GM12878 (cell line): Measurements from ENCODE around the gene EIF1. TPM values are rescaled to one million over a fixed set of nuclear protein-coding genes. Genes with fewer than 3 reads are reported as not detected.

Source experiments
- ATAC-seq: fragments of 200-7000 bp; cut with Tn5 transposase; 3 replicates; pipeline ENCODE4 v1.9.1; 2020; ENCODE audit warnings: mild to moderate bottlenecking, moderate library complexity
- BruUV-seq: library from RNA; stranded (reverse); fragments of 400-500 nt; replicated peaks from 2 replicates; lab custom pipeline; 2021; lab: Mats Ljungman, UMichigan
- CTCF ChIA-PET: fragments of 300-600 bp; sonication (Branson Sonifier 250); formaldehyde crosslinking; extraction: SDS; loops from one replicate; lab custom pipeline; 2021; ENCODE audit warnings: inconsistent platforms; lab: Yijun Ruan, JAX
- POLR2A ChIA-PET: fragments of 350-600 bp; formaldehyde crosslinking; extraction: SDS; loops from one replicate; lab custom pipeline; 2021; ENCODE audit warnings: inconsistent platforms; lab: Charles Lee
- RAD21 ChIA-PET: fragments of 300-600 bp; sonication (Branson Sonifier 250); formaldehyde crosslinking; loops from one replicate; lab custom pipeline; 2023; ENCODE audit warnings: antibody characterized with exemption; ENCODE audit not compliant: unreplicated experiment; lab: Charles Lee
- SMC1A ChIA-PET: fragments of 300-600 bp; sonication (Branson Sonifier 250); formaldehyde crosslinking; loops from one replicate; lab custom pipeline; 2023; ENCODE audit not compliant: unreplicated experiment, uncharacterized antibody; lab: Charles Lee
- DNase-seq: peaks from one replicate; pipeline ENCODE4 v3.0.0-alpha.2; 2011; ENCODE audit warnings: low read depth, low spot score
- FAIRE-seq: peaks from 3 replicates; lab custom pipeline; 2011; peaks lifted over from hg19 to GRCh38; lab: Jason Lieb, UNC
- H2AFZ ChIP-seq: 2 replicates; pipeline ENCODE4 v1.6.0; 2011; ENCODE audit warnings: low read depth, low read length, control low read depth; ENCODE audit not compliant: control insufficient read depth
- H3K27ac ChIP-seq: 2 replicates; pipeline ENCODE4 v1.5.1; 2011; ENCODE audit warnings: control low read depth; ENCODE audit not compliant: control insufficient read depth, insufficient read depth
- H3K27me3 ChIP-seq, 2 experiments: replicated peaks in 1 of 2; 2 replicates each; pipeline versions ENCODE4 v1.6.0 to v1.6.1; 2011; ENCODE audit warnings: low read length in 1 of 2; ENCODE audit not compliant: control insufficient read depth in 2 of 2, insufficient read depth in 2 of 2
- H3K36me3 ChIP-seq, 2 experiments: 2 replicates each; pipeline ENCODE4 v1.5.1; 2011; ENCODE audit warnings: low read length in 1 of 2; ENCODE audit not compliant: control insufficient read depth in 2 of 2, insufficient read depth in 2 of 2
- H3K4me1 ChIP-seq: 2 replicates; pipeline ENCODE4 v1.6.1; 2011; ENCODE audit warnings: mild to moderate bottlenecking, low read length, moderate library complexity, mixed read lengths; ENCODE audit not compliant: control insufficient read depth, insufficient read depth
- H3K4me2 ChIP-seq: 2 replicates; pipeline ENCODE4 v1.6.0; 2011; ENCODE audit warnings: control low read depth; ENCODE audit not compliant: control insufficient read depth, insufficient read depth
- H3K4me3 ChIP-seq: fragments of 200-600 bp; sonication (generic); 2 replicates; pipeline ENCODE4 v1.5.1; 2016
- H3K79me2 ChIP-seq: 2 replicates; pipeline ENCODE4 v1.6.0; 2011; ENCODE audit warnings: low read length; ENCODE audit not compliant: control insufficient read depth, insufficient read depth
- H3K9ac ChIP-seq: 2 replicates; pipeline ENCODE4 v1.8.0; 2011; ENCODE audit warnings: low read length, control low read depth, mixed read lengths; ENCODE audit not compliant: control insufficient read depth, insufficient read depth
- H3K9me3 ChIP-seq: replicated peaks from 3 replicates; pipeline ENCODE4 v1.5.1; 2011; ENCODE audit warnings: mild to moderate bottlenecking, low read length; ENCODE audit not compliant: control insufficient read depth, insufficient read depth
- H4K20me1 ChIP-seq: 2 replicates; pipeline ENCODE4 v1.6.0; 2011; ENCODE audit not compliant: control insufficient read depth, insufficient read depth
- ATF2 ChIP-seq: IDR thresholded peaks from 2 replicates; pipeline ENCODE4 v1.6.1; 2012; ENCODE audit warnings: low read length, inconsistent platforms
- BACH1 ChIP-seq: fragments of 450-650 bp; IDR thresholded peaks from 2 replicates; pipeline ENCODE4 v1.6.1; 2017; ENCODE audit warnings: mild to moderate bottlenecking, borderline replicate concordance
- CREM ChIP-seq: IDR thresholded peaks from 2 replicates; pipeline ENCODE4 v1.6.1; 2014; ENCODE audit warnings: antibody characterized with exemption, low read depth
- EED ChIP-seq: sonication (generic); IDR thresholded peaks from 2 replicates; pipeline ENCODE4 v1.6.1; 2016; ENCODE audit warnings: antibody characterized with exemption, low read depth
- EGR1 ChIP-seq, 2 experiments: IDR thresholded peaks; 1 replicate in 1 of 2; 2 replicates in 1 of 2; pipeline ENCODE4 v1.6.1; 2011 to 2012; ENCODE audit warnings: low read depth in 2 of 2, low read length in 2 of 2, borderline replicate concordance in 1 of 2, mild to moderate bottlenecking in 1 of 2, moderate library complexity in 1 of 2
- MXI1 ChIP-seq: fragments of 150-350 bp; IDR thresholded peaks from 2 replicates; pipeline ENCODE4 v1.6.1; 2011; ENCODE audit warnings: low read depth, mild to moderate bottlenecking, inconsistent platforms, low read length, improper control_type of control experiment
- NBN ChIP-seq: fragments of 450-650 bp; IDR thresholded peaks from 2 replicates; pipeline ENCODE4 v1.6.1; 2016
- PAX5 ChIP-seq: IDR thresholded peaks from 2 replicates; pipeline ENCODE4 v1.6.1; 2011; ENCODE audit warnings: low read depth, low read length, borderline replicate concordance
- SUZ12 ChIP-seq: fragments of 200-600 bp; sonication (generic); IDR thresholded peaks from one replicate; pipeline ENCODE4 v1.6.1; 2018; ENCODE audit warnings: antibody characterized with exemption, mild to moderate bottlenecking; ENCODE audit not compliant: unreplicated experiment
- WGBS: methylation state at CpG from one replicate; pipeline ENCODE4 v1.1.6; 2016; ENCODE audit warnings: low lambda C conversion rate; ENCODE audit not compliant: insufficient replicate concordance, insufficient coverage; ENCODE audit errors: missing lambda C conversion rate; 5-methylcytosine and 5-hydroxymethylcytosine counted together
- in situ Hi-C: fragments of 300-500 bp; cut with MboI; formaldehyde crosslinking; loops from 9 replicates; pipeline ENCODE4 v1.14.3; 2018; ENCODE audit warnings: mixed read lengths
- intact Hi-C: fragments of 100-400 bp; cut with micrococcal nuclease; formaldehyde crosslinking; loops from one replicate; pipeline ENCODE4 v1.14.2; 2022; ENCODE audit not compliant: unreplicated experiment
- polyA plus RNA-seq, 11 experiments: library from polyadenylated mRNA; depleted of rRNA in 4 of 11; unstranded in 6 of 11; stranded (reverse) in 5 of 11; fragments of >200 nt; fragmentation: Nextera tagmentation in 4 of 11; fragmentation: Illumina TruSeq in 1 of 11; extraction: Ambion mirVana in 4 of 11; extraction: Trizol in 1 of 11; gene quantifications; 1 replicate in 1 of 11; 2 replicates in 10 of 11; pipeline versions ENCODE4 v1.2.1 to v1.2.3, GENCODE V29; 2011 to 2016; ENCODE audit warnings: inconsistent platforms in 2 of 11, missing spikeins in 2 of 11, low read depth in 1 of 11
- total RNA-seq, 4 experiments: library from RNA; depleted of rRNA in 3 of 4; stranded (reverse); fragments of >200 nt in 3 of 4; fragmentation: Illumina TruSeq in 1 of 4; extraction: Trizol in 1 of 4; gene quantifications; 2 replicates each; pipeline versions ENCODE4 v1.2.1 to v1.2.3, GENCODE V29; 2013 to 2021

EIF1 gene
- total and polyA plus RNA-seq, 10 of the 15 experiments (the other 5 are each of a cell fraction or from before 2014, with no cell fraction given), result 39.4 to 815 (median 480) TPM

GRCh38 chr17:41733348-41734138 is 44.9 kb downstream of the EIF1 start:
- no peak for FAIRE-seq
- no peak overlapping the region for H3K27ac ChIP-seq
- no peaks in the 10 kb centered on the region for H3K9me3 ChIP-seq
- ChIA-PET SMC1A (no interaction called here), RAD21 (interaction anchor here (0.6 kb wide), 1 partner anchor 43 kb away, joined by 4 read pairs; no protein-coding TSS in a partner anchor), CTCF (interaction anchor here (1.2 kb wide), 1 partner anchor 226 kb away, joined by 5 read pairs; no protein-coding TSS in a partner anchor), POLR2A (no interaction called here)
- no TSS peak for BruUV-seq
- no peaks in the 10 kb centered on the region for H3K79me2 ChIP-seq
- H3K4me3 ChIP-seq, result no peak overlapping the region
- H4K20me1 ChIP-seq, result no peaks in the 10 kb centered on the region
- peaks cover 3% of the 10 kb centered on the region; the same call in 1 of the 2 replicates for H3K4me1 ChIP-seq
- intact Hi-C loops (no loop called here), in situ Hi-C loops (no loop called here)
- no peak overlapping the region for H3K9ac ChIP-seq
- no peaks in the 10 kb centered on the region for H3K36me3 ChIP-seq
- 23% methylated on average over 25 of the region's 40 CpGs for WGBS
- TF ChIP-seq BACH1, result no peak
- TF ChIP-seq CREM, result no peak
- 0 out of 3 replicates have a peak, but pooled peaks of 1 of the 2 experiments have one; percentile 7 for TF ChIP-seq EGR1 (IDR thresholded peaks at IDR 0.05; ENCODE audit: borderline replicate concordance in 1 of 2, low read depth in 2 of 2, low read length in 2 of 2)
- no peak for TF ChIP-seq NBN
- no peak for TF ChIP-seq PAX5
- TF ChIP-seq ATF2, result no peak
- no peak for TF ChIP-seq SUZ12
- no peak for TF ChIP-seq EED
- no peak for TF ChIP-seq MXI1
- peaks cover 8 to 13% of the 10 kb centered on the region in 2 experiments; a peak in 3 of 4 replicates for H3K27me3 ChIP-seq
- DNase-seq, result no peak
- no peak overlapping the region for H3K4me2 ChIP-seq
- no peak for ATAC-seq
- H2AFZ ChIP-seq, result no peak overlapping the region
